A673 (cell line): ENCODE results near the gene USP15. TPM values are rescaled to one million over a fixed set of nuclear protein-coding genes. Genes with fewer than 3 reads are reported as not detected.

Source experiments
- BruUV-seq: library from RNA; stranded (reverse); fragments of 400-500 nt; replicated peaks from 2 replicates; lab custom pipeline; 2021; lab: Mats Ljungman, UMichigan
- CTCF ChIA-PET: fragments of 300-600 bp; sonication (Branson Sonifier 250); formaldehyde crosslinking; loops from one replicate; lab custom pipeline; 2022; ENCODE audit warnings: antibody characterized with exemption; lab: Charles Lee
- POLR2A ChIA-PET: fragments of 300-600 bp; sonication (Branson Sonifier 250); formaldehyde crosslinking; loops from one replicate; lab custom pipeline; 2022; ENCODE audit warnings: antibody characterized with exemption; ENCODE audit not compliant: low non-redundant PET; lab: Charles Lee
- DNase-seq: peaks from one replicate; pipeline ENCODE4 v3.0.0-alpha.2; 2015; ENCODE audit warnings: low spot score
- H3K27ac ChIP-seq: fragments of 200-600 bp; sonication (generic); 2 replicates; pipeline ENCODE4 v1.5.1; 2016; ENCODE audit warnings: mixed run types, low read depth, mild to moderate bottlenecking, mixed read lengths, antibody characterized with exemption, low read length; ENCODE audit not compliant: poor library complexity, severe bottlenecking
- H3K27me3 ChIP-seq: fragments of 200-600 bp; sonication (generic); replicated peaks from 2 replicates; pipeline ENCODE4 v1.6.1; 2017; ENCODE audit warnings: mixed run types, low read depth, mild to moderate bottlenecking, mixed read lengths, antibody characterized with exemption, low read length; ENCODE audit not compliant: insufficient read depth, poor library complexity
- H3K36me3 ChIP-seq: fragments of 200-600 bp; sonication (generic); 2 replicates; pipeline ENCODE4 v1.6.1; 2016; ENCODE audit warnings: mixed run types, mild to moderate bottlenecking, mixed read lengths, antibody characterized with exemption, low read length; ENCODE audit not compliant: insufficient read depth, poor library complexity, severe bottlenecking
- H3K4me1 ChIP-seq: fragments of 200-600 bp; sonication (generic); 2 replicates; pipeline ENCODE4 v1.6.1; 2017; ENCODE audit warnings: mixed run types, mild to moderate bottlenecking, mixed read lengths, antibody characterized with exemption, low read length; ENCODE audit not compliant: insufficient read depth, poor library complexity, severe bottlenecking
- H3K4me3 ChIP-seq: fragments of 200-600 bp; sonication (generic); 2 replicates; pipeline ENCODE4 v1.5.1; 2016; ENCODE audit warnings: low read depth, mixed run types, mild to moderate bottlenecking, mixed read lengths, low read length; ENCODE audit not compliant: poor library complexity, severe bottlenecking
- H3K9me3 ChIP-seq: fragments of 200-600 bp; sonication (generic); 2 replicates; pipeline ENCODE4 v1.6.1; 2016; ENCODE audit warnings: mixed run types, low read depth, mild to moderate bottlenecking, mixed read lengths, antibody characterized with exemption, low read length; ENCODE audit not compliant: poor library complexity, severe bottlenecking
- EZH2 ChIP-seq: fragments of 200-600 bp; sonication (generic); IDR thresholded peaks from 2 replicates; pipeline ENCODE4 v1.6.1; 2017; ENCODE audit warnings: borderline replicate concordance, low read depth, mild to moderate bottlenecking, mixed read lengths, antibody characterized with exemption, low read length; ENCODE audit not compliant: poor library complexity, severe bottlenecking
- intact Hi-C: fragments of 100-400 bp; cut with micrococcal nuclease; formaldehyde crosslinking; loops from one replicate; pipeline ENCODE4 v1.10.0; 2022; ENCODE audit not compliant: unreplicated experiment
- total RNA-seq: library from RNA; stranded (reverse); gene quantifications from 2 replicates; pipeline ENCODE4 v1.2.3, GENCODE V29; 2021
- TF ChIP-seq, protein P1 (sequence below): fragments of 300-800, 200-600 bp; sonication (generic); conservative IDR thresholded peaks from 2 replicates; pipeline ENCODE4 v1.5.1; 2017; ENCODE audit warnings: low read depth, mild to moderate bottlenecking, antibody characterized with exemption, low read length, moderate library complexity, mixed read lengths

Gene USP15
- total RNA-seq, 1 experiment from 2014 or later = 61.7 TPM

DNA sequence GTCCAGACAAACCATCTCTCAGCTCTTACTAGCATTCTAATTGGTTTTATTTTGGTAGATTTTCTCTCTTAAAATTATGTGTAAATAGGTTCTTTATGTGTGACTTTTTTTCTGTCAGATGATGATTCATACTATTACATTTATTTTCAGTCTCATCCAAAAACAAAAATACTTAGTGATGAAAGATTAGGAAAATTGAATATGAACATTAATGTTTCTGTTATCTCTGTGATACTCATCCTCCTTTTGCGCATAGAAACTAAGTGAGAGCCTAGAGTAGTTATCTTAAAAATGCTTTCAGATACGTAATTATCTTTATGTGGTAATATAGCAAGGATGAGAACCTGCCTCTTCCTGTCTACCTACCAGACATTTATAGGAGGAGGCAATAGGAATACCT lies 122.3 kb downstream of the USP15 start:
- no peaks in the 10 kb centered on the region for H3K9me3 ChIP-seq
- no TSS peak for BruUV-seq
- intact Hi-C loops = no loop called here
- H3K4me1 ChIP-seq = no peaks in the 10 kb centered on the region
- H3K27me3 ChIP-seq = no peaks in the 10 kb centered on the region
- H3K36me3 ChIP-seq = no peaks in the 10 kb centered on the region
- H3K27ac ChIP-seq = no peak overlapping the region
- ChIA-PET CTCF (no interaction called here), POLR2A (no interaction called here)
- no peak overlapping the region for H3K4me3 ChIP-seq
- TF ChIP-seq EZH2 = no peak
- TF ChIP-seq, protein P1, sequence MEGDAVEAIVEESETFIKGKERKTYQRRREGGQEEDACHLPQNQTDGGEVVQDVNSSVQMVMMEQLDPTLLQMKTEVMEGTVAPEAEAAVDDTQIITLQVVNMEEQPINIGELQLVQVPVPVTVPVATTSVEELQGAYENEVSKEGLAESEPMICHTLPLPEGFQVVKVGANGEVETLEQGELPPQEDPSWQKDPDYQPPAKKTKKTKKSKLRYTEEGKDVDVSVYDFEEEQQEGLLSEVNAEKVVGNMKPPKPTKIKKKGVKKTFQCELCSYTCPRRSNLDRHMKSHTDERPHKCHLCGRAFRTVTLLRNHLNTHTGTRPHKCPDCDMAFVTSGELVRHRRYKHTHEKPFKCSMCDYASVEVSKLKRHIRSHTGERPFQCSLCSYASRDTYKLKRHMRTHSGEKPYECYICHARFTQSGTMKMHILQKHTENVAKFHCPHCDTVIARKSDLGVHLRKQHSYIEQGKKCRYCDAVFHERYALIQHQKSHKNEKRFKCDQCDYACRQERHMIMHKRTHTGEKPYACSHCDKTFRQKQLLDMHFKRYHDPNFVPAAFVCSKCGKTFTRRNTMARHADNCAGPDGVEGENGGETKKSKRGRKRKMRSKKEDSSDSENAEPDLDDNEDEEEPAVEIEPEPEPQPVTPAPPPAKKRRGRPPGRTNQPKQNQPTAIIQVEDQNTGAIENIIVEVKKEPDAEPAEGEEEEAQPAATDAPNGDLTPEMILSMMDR = no peak
- DNase-seq = no peak

DNA sequence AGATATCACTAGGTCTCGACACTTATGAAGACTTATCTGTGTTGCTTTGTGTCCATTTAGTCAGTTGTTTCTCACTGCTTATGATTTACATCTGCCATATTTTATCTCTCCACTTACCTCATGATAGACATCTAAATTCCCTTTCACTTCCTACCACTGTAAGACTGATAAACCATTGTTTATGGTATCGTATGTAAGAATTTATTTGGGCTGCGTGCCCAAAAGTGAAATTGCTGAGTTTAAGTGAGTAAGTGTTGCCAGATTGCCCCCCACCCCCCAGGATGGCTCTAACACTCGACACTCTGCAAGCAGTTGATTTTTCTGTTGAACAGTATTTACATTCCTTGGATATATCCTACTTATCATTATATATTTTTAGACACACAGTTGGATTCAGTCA lies 136.5 kb downstream of the USP15 start:
- ChIA-PET CTCF (no interaction called here), POLR2A (no interaction called here)
- BruUV-seq = no TSS peak
- Histone ChIP-seq H3K4me1 (no peaks in the 10 kb centered on the region), H3K27me3 (no peaks in the 10 kb centered on the region), H3K36me3 (peaks cover 19% of the 10 kb centered on the region), H3K27ac (no peak overlapping the region), H3K9me3 (no peaks in the 10 kb centered on the region), H3K4me3 (no peak overlapping the region)
- intact Hi-C loops = no loop called here
- no peak for DNase-seq
- TF ChIP-seq, protein P1 = no peak
- TF ChIP-seq EZH2 = no peak

DNA sequence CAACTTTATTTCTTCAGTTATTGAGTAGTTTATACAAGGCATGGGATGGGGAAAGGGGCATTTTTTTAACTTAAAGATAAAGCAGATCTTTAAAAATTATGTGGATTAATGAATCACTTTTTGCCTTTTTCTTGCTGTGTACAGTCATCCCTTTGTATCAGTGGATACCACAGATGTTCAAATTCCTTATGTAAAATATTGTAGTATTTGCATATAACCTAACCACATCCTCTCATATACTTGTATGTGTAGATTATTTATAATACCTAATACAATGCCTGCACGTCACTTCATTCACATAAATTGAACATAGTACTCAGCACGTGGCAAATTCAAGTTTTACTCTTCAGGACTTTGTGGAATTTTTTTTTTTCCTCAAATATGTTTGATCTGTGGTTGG lies 139.9 kb downstream of the USP15 start:
- POLR2A ChIA-PET = no interaction called here
- H3K4me3 ChIP-seq = no peak overlapping the region
- CTCF ChIA-PET = interaction anchor here (0.7 kb wide), 1 partner anchor 35 kb away, joined by 4 read pairs; no protein-coding TSS in a partner anchor
- no peaks in the 10 kb centered on the region for H3K27me3 ChIP-seq
- no TSS peak for BruUV-seq
- no peak overlapping the region for H3K27ac ChIP-seq
- no peaks in the 10 kb centered on the region for H3K36me3 ChIP-seq
- DNase-seq = no peak
- no peak for TF ChIP-seq EZH2
- TF ChIP-seq, protein P1 = no peak
- intact Hi-C loops = no loop called here
- H3K4me1 ChIP-seq = no peaks in the 10 kb centered on the region
- H3K9me3 ChIP-seq = no peaks in the 10 kb centered on the region
